GM21619 (cell line): Measurements from ENCODE around the gene CHFR.
"Not testable (repeated sequence)": the region's sequence is repeated elsewhere in the genome, so short reads cannot be mapped to it uniquely, and the experiment has no call there.

ENCODE experiments used
- ATAC-seq: cut with Tn5 transposase; IDR thresholded peaks from one replicate; pipeline ENCODE4 v1.9.1; 2021; ENCODE audit not compliant: unreplicated experiment

The CHFR gene

DNA sequence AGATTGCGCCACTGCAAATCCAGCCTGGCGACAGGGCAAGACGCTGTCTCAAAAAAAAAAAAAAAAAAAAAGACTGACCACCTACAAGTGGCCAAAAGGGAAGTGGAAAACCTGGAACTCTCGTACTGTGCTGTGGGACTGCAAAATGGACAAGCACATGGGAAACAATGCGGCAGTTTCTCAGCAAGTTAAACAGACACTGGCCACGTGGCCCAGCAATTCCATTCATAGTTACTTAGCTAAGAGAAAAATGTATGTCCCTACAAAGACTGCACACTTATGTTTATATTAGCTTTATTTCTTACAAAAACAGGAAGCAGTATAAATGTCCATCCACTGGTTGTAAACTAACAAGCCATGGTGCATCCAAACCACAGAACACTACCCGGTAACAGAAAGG, 5.6 kb downstream of the CHFR start:
- no peak for ATAC-seq

DNA sequence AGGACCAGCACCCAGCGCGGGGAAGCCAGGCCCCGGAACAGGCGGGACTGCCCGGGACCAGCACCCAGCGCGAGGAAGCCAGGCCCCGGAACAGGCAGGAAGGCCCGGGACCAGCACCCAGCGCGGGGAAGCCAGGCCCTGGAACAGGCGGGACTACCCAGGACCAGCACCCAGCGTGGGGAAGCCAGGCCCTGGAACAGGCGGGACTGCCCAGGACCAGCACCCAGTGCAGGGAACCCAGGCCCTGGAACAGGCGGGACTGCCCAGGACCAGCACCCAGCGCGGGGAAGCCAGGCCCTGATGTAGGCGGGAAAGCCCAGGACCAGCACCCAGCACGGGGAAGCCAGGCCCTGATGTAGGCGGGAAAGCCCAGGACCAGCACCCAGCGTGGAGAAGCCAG, 12.8 kb downstream of the CHFR start:
- not testable (repeated sequence) for ATAC-seq

DNA sequence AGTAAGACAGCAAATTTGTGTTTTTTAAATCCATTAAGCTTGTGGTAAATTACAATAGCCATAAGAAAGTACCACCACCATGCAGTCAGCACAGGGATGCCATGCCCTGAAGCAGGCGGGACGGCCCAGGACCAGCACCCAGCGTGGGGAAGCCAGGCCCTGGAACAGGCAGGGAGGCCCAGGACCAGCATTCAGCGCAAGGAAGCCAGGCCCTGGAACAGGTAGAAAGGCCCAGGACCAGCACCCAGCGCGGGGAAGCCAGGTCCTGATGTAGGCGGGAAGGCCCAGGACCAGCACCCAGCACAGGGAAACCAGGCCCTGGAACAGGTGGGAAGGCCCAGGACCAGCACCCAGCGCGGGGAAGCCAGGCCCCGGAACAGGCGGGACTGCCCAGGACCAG, 13.2 kb downstream of the CHFR start:
- no peak for ATAC-seq

DNA sequence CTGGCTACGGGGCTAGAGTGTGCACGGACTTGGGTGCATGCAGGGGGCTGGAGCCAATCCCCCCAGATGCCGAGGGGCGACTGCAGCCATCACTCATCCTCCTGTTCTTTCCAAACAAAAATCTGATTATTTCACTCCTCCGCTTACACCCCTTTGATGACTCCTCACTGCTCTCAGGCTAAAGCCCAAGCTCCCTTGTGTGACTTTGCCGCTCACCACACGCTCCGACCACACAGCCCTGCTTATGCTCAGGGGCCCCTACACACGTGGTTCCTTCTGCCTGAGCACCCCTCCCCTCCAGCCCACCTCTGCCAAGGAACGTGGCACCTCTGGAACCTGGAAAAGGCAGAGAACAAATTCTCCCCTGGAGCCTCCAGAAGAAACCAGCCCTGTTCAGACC, 13.7 kb downstream of the CHFR start:
- ATAC-seq: no peak

DNA sequence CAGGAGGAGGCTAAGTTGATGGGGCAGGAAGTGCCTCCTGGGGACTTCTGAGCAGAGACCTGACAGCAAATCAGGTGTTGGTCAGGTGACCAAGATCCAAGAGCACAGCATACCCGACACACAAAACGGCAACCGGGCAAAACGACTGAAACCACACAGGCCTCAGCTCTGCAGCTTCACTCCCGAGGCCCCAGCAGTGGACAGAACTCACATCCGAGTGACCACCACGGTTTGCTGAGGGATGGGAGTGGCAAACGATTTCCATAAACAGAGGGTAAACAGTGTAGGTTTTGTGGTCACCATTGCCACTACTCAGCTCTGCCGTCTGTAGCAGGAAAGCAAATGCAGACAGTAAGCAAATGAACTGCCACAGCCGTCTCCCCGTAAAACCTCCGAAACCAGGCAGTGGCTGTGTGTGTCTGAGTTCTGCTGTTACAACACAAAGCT, 14.4 kb downstream of the CHFR start:
- no peak for ATAC-seq

DNA sequence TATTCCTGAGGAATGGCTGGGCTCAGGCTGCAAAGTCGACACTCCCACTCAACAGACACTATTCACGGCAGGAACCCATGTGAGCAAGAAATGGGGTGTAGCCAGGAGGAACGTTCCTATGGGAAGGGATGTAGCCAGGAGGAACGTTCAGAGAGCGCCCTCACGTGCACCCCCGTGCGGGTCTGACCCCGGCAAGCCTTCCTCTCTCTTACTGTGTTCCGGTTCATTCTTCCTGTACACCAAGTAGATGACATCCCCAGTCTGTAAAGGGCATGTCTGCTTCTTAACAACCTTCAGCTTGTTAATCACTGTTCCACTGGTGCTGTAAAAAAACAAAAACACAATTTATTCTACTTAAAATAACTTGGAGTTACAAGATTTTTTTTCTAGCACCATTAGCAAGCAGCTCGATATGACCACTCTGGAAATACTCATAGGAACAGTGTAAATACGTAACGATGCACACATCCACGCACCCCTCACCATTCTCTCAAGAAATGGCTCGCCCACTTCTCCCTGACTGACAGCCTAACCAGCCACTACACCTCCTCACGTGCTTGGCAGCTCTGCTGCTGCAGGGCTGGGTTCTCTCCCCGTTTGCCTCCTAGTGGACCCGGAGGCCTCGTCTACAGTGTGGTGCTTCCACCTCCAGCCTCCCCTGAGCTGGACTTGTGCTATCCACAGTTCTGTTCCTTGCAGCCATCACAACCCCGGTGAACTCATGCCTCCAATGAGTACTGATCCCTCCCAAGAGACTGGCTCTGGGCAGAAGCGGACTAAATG, 15.1 kb downstream of the CHFR start:
- ATAC-seq: no peak

DNA sequence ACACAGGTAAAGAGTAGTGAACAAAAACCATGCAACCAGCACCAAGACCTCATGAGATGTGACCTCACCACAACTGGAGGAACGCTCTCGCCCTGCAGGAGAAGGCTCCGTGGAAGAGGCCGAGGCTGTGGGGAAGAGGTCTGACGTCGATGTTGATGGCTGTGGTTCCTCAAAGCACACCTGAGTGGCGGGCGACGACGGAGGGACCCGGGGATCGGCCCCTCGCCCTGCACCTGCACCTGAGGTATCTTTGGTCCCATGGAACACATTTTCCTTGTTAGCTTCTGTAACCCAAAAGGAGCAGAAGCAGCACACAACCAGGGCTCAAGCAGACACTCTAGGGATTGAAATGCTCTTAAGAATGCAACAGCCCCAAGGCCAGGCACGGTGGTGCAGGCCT, 17.9 kb downstream of the CHFR start:
- no peak for ATAC-seq

DNA sequence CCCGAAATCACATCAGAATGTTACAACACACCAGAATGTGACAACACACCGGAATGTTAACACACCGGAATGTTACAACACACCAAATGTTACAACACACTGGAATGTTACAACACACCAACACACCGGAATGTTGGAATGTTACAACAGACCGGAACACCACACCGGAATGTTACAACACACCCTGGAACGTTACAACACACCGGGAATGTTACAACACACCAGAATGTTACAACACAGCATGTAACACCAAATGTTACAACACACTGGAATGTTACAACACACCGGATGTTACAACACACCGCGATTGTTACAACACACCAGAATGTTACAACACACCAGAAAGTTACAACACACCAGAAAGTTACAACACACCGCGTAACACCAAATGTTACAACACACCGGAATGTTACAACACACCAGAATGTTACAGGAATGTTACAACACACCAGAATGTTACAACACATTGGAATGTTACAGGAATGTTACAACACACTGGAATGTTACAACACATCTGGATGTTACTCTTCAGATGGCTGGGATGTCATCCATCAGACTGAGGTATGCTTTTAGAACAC, 21.1 kb downstream of the CHFR start:
- ATAC-seq: no peak

DNA sequence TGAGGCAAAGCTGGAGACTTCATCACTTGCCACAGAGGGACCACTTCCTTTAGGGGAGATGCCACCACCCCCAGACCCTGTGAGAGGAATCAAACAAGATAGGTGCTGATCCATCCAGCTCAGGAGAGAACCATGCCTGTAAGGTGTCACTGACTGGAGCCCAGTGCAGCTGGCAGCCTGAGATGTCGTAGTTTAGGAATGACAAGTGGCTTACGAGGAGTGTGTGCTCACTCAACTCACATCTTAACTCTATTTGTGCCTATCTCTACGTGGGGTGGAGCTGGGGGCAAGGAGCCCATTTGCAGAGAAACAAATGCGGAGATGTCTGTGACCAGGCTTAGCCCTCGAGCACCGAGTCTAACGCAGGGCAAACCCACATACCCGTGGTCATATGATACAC, 25.8 kb downstream of the CHFR start:
- ATAC-seq: no peak

DNA sequence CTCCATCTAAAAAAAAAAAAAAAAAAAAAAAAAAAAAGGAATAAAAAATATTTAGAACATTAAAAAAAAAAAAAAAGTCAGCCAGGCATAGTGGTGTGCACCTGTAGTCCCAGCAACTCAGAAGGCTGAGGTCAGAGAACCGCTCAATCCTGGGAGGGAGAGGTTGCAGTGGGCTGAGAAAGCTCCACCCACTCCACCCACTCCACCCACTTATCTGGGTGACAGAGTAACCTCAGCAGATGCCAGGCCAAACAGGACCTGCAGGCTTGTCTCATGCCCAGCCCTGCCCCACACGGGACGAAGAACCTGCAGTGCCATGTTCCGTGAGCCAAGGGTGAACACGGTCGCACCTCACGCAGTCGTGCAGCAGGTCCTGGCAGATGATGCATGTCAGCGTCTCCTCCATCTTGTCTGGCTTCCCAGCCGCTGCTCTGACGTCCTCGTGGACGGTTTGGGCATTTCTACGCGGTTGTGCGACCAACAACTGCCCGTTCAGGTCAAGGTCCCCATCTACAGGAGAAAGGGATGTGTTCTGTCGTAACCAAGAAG, 28.6 kb downstream of the CHFR start:
- ATAC-seq: no peak

DNA sequence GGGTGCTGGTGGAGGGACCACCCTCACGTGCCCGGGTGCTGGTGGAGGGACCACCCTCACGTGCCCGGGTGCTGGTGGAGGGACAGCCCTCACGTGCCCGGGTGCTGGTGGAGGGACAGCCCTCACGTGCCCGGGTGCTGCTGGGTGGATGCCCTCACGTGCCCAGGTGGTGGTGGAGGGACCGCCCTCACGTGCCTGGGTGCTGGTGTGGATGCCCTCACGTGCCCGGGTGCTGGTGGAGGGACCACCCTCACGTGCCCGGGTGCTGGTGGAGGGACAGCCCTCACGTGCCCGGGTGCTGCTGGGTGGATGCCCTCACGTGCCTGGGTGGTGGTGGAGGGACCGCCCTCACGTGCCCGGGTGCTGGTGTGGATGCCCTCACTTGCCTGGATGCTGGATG, 30.4 kb downstream of the CHFR start:
- ATAC-seq: not testable (repeated sequence)

DNA sequence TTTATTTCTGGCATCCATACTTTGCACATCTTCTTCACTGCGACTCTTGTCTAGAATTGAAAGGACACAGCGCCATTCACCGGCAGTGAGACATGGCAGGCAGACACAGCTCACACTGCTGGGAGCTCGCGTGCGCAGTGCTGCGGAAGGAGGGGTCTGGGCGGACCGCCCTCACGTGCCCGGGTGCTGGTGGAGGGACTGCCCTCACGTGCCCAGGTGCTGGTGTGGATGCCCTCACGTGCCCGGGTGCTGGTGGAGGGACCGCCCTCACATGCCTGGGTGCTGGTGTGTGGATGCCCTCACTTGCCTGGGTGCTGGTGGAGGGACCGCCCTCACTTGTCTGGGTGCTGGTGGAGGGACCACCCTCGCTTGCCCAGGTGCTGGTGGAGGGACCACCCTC, 30.8 kb downstream of the CHFR start:
- no peak for ATAC-seq

DNA sequence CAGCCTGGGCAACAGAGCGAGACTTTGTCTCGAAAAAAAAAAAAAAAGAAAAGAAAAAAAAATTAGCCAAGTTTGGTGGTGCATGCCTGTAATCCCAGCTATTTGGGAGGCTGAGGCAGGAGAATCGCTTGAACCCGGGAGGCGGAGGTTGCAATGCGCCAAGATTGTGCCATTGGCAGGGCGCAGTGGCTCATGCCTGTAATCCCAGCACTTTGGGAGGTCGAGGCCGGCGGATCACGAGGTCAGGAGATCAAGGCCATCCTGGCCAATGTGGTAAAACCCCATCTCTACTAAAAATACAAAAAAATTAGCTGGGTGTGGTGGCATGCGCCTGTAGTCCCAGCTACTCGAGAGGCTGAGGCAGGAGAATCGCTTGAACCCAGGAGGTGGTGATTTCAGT, 32.2 kb downstream of the CHFR start:
- not testable (repeated sequence) for ATAC-seq

DNA sequence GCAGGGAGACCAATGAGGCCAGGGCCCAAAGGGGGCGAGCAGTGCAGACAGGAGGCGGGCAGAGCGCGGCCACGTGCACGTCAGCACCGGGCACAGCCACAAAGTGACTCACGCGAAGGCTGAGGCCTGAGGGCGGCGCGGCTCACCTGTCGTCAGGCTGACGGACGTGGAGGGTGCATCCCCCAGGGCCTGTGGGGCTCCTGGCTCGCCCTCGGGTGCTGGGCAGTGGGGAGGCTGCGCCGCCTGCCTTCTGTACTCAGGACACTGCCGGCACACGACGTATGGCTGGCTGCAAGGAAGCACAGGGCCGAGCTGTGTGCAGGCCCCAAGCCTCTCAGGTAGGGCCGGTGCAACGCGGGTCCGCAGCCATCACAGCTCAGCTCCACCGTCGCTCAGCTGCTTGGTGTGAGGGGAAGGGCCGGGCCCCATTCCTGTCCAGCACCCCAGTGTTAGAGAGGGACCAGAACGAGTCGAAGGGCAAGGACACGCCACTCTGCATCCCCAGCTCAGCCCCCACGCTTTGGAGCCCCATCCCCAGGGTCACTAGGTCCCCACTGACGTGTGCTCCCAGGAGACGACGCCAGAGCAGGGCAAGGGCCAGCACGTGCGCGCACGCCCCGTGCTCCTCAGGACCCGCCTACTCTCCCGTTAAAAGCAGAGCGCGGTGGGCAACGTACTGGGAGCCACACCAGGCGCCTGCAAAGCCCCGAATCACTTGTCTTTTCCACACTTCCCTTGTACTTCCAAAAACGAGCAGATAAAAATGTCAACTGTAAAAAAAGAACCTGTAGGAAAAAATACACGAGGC, 33.9 kb downstream of the CHFR start:
- no peak for ATAC-seq

DNA sequence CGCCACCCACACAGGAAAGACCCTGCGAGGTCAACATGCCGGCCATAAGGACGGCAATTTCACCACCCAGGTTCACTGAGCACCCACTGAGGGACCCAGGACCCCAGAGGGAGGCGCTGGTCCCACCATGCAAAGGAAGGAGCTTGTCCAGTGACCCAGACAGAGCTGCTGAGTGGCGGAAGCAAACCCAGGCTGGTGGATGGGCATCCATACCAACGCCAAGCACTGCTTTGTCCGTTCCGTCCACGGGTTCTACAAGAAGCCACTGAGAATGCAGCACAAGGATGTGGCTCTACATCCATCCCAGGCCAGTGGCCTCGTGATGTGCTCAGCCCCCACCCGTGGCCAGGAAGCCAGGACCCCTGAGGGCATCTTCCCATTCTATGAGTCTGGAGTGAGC, 34.9 kb downstream of the CHFR start:
- ATAC-seq: no peak

DNA sequence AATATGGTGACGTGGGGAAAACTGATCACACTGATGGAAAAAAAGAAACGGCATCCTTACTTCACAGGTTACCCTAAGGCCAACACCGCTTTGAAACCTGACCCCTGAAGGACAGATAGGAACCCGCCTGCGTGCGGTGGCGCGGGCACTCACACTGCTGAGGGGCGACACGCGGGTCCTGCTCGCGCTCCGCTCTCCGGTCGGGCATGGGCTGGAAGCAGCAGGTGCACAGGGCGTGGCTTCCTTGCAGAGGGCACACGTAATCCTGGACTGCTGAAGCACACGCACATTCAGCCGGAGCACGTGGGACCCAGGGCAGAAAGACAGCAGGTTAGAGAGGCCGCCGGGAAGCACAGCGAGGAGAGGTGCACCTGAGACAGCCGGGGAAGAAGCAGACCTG, 35.9 kb downstream of the CHFR start:
- no peak for ATAC-seq

DNA sequence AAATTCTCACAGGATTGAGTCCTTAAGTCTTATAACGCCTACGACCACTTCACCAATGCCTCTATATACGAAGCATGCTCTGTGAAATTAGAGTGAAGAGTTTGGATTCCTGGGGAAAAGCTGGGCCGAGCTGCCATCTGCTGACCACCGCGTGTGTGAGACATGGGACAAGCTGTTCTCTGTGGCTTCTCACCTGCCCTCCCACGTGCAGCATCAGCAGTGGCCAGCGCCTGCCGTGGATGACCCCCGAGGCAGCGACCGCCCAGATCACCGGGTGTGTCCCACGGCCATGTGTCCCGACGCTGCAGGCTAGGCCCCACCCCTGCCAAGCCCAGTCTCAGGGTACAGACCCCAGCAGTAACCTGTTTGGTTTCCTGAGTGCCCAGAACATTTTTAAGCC, 37.1 kb downstream of the CHFR start:
- no peak for ATAC-seq

DNA sequence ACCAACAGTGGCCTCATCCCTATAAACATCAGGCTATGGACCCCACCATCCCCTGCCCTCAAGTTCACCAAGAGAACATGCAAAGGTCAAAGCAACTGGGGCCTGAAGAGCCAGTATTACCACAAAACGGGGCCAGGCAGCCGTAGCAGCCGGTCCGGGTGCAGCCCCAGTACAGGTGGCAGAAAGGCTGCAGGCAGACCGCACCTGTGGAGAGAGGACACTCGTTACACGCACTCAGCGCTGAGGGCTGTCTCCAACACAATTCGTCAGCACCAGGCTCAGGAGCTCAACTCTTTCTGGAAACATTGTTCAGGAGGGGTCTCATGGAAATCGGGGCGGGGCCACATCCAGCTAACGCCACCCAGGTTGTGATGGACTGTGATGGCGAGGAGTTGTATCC, 38.9 kb downstream of the CHFR start:
- no peak for ATAC-seq

DNA sequence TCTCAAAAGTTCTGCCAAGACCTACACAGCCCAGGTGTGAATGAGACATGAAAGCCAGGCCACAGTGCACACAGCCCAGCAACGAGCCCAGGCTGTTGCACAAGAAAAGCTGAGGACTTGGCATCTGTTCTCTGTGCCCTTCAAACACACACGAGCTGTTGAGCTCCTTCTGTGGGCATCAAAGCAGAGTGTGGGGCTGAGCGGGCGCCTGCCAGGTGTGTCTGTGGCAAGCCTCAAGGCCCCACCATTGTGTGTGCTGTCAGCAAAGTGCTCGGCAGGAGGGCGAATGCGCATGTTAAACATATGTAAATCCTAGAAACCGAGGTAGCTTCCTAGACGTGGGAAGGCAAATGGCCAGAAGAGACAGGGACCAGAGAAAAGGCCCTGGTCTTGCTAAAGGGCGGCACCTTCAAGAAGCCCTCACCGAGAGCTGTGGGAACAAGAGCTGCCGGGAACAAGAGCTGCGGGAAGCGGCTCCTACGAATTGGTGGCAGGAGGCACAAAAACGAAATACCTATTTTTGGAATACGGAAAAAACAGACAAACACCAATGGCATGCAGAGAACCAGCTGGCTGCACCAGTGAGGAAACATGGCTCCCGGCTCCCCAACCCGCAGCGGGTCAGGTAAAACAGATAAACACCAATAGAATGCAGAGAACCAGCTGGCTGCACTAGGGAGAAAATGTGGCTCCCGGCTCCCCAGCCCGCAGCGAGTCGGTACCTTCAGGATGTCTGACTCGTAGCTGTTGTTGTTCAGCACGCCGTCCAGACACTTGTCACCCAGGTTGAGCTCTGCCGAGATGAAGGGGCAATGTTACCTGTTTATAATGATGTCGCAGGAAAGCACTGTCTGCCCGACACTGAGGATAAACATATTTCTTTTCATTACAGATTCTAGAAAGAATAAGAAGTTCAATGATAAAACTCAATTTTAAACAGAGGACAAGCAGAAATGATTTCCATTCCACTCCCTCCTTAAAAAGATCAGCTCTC, 39.7 kb downstream of the CHFR start:
- ATAC-seq: no peak

DNA sequence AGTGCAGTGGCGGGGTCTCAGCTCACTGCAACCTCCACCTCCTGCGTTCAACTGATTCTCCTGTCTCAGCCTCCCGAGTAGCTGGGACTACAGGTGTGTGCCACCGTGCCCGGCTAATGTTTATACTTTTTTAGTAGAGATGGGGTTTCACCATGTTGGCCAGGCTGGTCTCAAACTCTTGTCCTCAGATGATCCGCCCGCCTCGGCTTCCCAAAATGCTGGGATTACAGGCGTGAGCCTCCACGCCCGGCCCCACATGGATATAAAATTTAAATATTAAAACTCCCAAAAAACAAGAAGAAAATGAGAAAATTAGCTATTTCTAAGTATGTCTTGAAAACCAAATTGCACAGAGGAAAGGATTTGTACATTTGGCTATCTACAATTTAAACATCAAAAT, 42.7 kb downstream of the CHFR start:
- not testable (repeated sequence) for ATAC-seq
